ENCODE data around the gene VWDE. TPM values are rescaled to one million over a fixed set of nuclear protein-coding genes. Genes with fewer than 3 reads are reported as not detected.
"Not testable (repeated sequence)": the region's sequence is repeated elsewhere in the genome, so short reads cannot be mapped to it uniquely, and the experiment has no call there.

The VWDE gene
- total RNA-seq, result 10 to 100 TPM in 1 of 3 donors, 1 to 10 TPM in 1, not detected in 1; 8.8 to 17.0 TPM

- Histone ChIP-seq H3K27ac (peak within 1 kb of the TSS; percentile 77 to 87), H3K4me1 (peaks cover 0 to 3% of the 10 kb centered on the region in 2 donors), H3K27me3 (no peaks in the 10 kb centered on the region), H3K9me3 (peaks cover 0 to 1% of the 10 kb centered on the region in 2 donors), H3K36me3 (no peaks in the 10 kb centered on the region), H3K4me3 (peak within 1 kb of the TSS; percentile 25 to 79 (median 63))
- intact Hi-C loops (cut with DNase I; ENCODE audit: low total_unique reads), result no loop called here
- TF ChIP-seq POLR2AphosphoS5 (IDR thresholded peaks at IDR 0.05) (peak in 1 of 3 donors; percentile 15), POLR2A (IDR thresholded peaks at IDR 0.05) (no peak), CTCF (IDR thresholded peaks at IDR 0.05) (no peak)
- peak; percentile 55 to 73 for DNase-seq (ENCODE audit: low spot score in 2 of 2)
Observed at GRCh38 chr7:12403287-12404181, at the start of gene VWDE. Gene VWDE, minus strand, starts transcription at chr7:12403865. Its CDS starts 149 bp downstream, at chr7:12403716.

- intact Hi-C loops (cut with DNase I; ENCODE audit: low total_unique reads); H3K4me3 ChIP-seq; H3K9me3 ChIP-seq; H3K27me3 ChIP-seq; H3K4me1 ChIP-seq; H3K36me3 ChIP-seq; H3K27ac ChIP-seq; DNase-seq (ENCODE audit: low spot score in 2 of 2): not testable (repeated sequence)
Observed at GRCh38 chr7:12453136-12453535, 49.5 kb upstream of the VWDE start.

- TF ChIP-seq POLR2A (IDR thresholded peaks at IDR 0.05), result no peak
- no peak for TF ChIP-seq CTCF (IDR thresholded peaks at IDR 0.05)
- TF ChIP-seq POLR2AphosphoS5 (IDR thresholded peaks at IDR 0.05), result no peak
Observed at GRCh38 chr7:12450615-12451014, 47.0 kb upstream of the VWDE start.

GRCh38 chr7:12444785-12445184 is 41.1 kb upstream of the VWDE start:
- intact Hi-C loops (cut with DNase I; ENCODE audit: low total_unique reads), result no loop called here
- DNase-seq (ENCODE audit: low spot score in 2 of 2), result no peak

More at GRCh38 chr7:12450615-12451014, 47.0 kb upstream of the VWDE start:
- Histone ChIP-seq H3K36me3 (no peaks in the 10 kb centered on the region), H3K27me3 (no peaks in the 10 kb centered on the region), H3K27ac (no peak overlapping the region), H3K4me1 (no peaks in the 10 kb centered on the region), H3K9me3 (peaks cover 0 to 3% of the 10 kb centered on the region in 2 donors), H3K4me3 (no peak overlapping the region)
- DNase-seq (ENCODE audit: low spot score in 2 of 2), result no peak
- intact Hi-C loops (cut with DNase I; ENCODE audit: low total_unique reads), result no loop called here

GRCh38 chr7:12440229-12440628 is 36.6 kb upstream of the VWDE start:
- no peaks in the 10 kb centered on the region for H3K4me1 ChIP-seq
- H3K9me3 ChIP-seq, result no peaks in the 10 kb centered on the region
- H3K27ac ChIP-seq, result no peak overlapping the region
- H3K4me3 ChIP-seq, result no peak overlapping the region
- no peaks in the 10 kb centered on the region for H3K36me3 ChIP-seq
- intact Hi-C loops (cut with DNase I; ENCODE audit: low total_unique reads), result no loop called here
- no peak for TF ChIP-seq POLR2A (IDR thresholded peaks at IDR 0.05)
- TF ChIP-seq CTCF (IDR thresholded peaks at IDR 0.05), result no peak
- no peak for TF ChIP-seq POLR2AphosphoS5 (IDR thresholded peaks at IDR 0.05)
- no peaks in the 10 kb centered on the region for H3K27me3 ChIP-seq
- DNase-seq (ENCODE audit: low spot score in 2 of 2), result no peak

More at GRCh38 chr7:12444785-12445184, 41.1 kb upstream of the VWDE start:
- TF ChIP-seq CTCF (IDR thresholded peaks at IDR 0.05) (no peak), POLR2AphosphoS5 (IDR thresholded peaks at IDR 0.05) (no peak), POLR2A (IDR thresholded peaks at IDR 0.05) (no peak)
- Histone ChIP-seq H3K27me3 (no peaks in the 10 kb centered on the region), H3K36me3 (no peaks in the 10 kb centered on the region), H3K4me3 (no peak overlapping the region), H3K27ac (no peak overlapping the region), H3K9me3 (no peaks in the 10 kb centered on the region), H3K4me1 (no peaks in the 10 kb centered on the region)
